ENCODE data around the gene NT5E.

- TF ChIP-seq CTCF (IDR thresholded peaks at IDR 0.05; ENCODE audit: low read length) (no peak), EZH2 (optimal IDR thresholded peaks at IDR 0.05; ENCODE audit: low read depth, low read length) (no peak), EZH2phosphoT487 (IDR thresholded peaks at IDR 0.05; ENCODE audit: low read length) (no peak)
These were observed 14.9 kb downstream of the NT5E start for GRCh38 chr6:85464722-85465150.
